ENCODE results near the gene JAKMIP1.

GRCh38 chr4:6065166-6065565 is 135.2 kb downstream of the JAKMIP1 start:
- TF ChIP-seq PBX3 (CRISPR knock-in tag; IDR thresholded peaks at IDR 0.05; ENCODE audit: borderline replicate concordance) (no peak), REST (IDR thresholded peaks at IDR 0.05; ENCODE audit: borderline replicate concordance in 1 of 2, low read depth in 1 of 2, low read length in 2 of 2) (no peak), MLXIP (CRISPR knock-in tag; IDR thresholded peaks at IDR 0.05; ENCODE audit: borderline replicate concordance) (no peak), ZSCAN25 (CRISPR knock-in tag; IDR thresholded peaks at IDR 0.05) (no peak), ARNT2 (CRISPR knock-in tag; IDR thresholded peaks at IDR 0.05; ENCODE audit: low read depth) (no peak), CAMTA2 (CRISPR knock-in tag; IDR thresholded peaks at IDR 0.05; ENCODE audit: borderline replicate concordance) (no peak), GLI4 (CRISPR knock-in tag; IDR thresholded peaks at IDR 0.05; ENCODE audit: borderline replicate concordance) (no peak), ZNF430 (CRISPR knock-in tag; IDR thresholded peaks at IDR 0.05) (no peak)
